Measurements from ENCODE around the gene HECTD4.
A peak's percentile ranks its signal among the peaks of the same experiment; 100 is the strongest.
"Not testable (repeated sequence)": the region's sequence is repeated elsewhere in the genome, so short reads cannot be mapped to it uniquely, and the experiment has no call there.

Gene HECTD4

GRCh38 chr12:112230136-112230535, 152.1 kb downstream of the HECTD4 start:
- H3K4me1 Mint-ChIP-seq (ENCODE audit: low read depth), result no peaks in the 10 kb centered on the region
- H3K36me3 Mint-ChIP-seq (ENCODE audit: low read depth), result peaks cover 42% of the 10 kb centered on the region
- H3K27me3 Mint-ChIP-seq (ENCODE audit: low read depth), result no peaks in the 10 kb centered on the region
- no peaks in the 10 kb centered on the region for H3K9me3 Mint-ChIP-seq
- H3K27ac Mint-ChIP-seq, result no peak overlapping the region
- no peak overlapping the region for H3K4me3 Mint-ChIP-seq

DNA sequence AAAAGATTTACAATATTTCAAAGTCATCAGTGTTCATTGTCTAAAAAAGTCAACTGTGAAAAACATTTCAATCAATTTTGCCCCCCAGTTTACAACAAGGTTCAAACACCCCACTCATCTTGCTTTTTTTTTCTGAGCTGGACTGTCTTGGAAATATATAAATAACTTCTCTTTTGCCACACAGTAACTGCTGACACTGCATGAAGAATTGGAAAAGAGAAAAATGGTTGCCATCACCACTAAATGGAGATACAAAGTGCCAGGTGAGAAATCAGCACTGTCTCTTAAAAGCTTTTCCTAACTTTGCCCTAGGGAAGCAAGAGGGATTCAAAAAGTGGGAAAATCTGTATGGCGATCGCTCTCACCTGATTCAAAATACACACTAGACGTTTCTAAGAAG, 155.5 kb downstream of the HECTD4 start:
- Mint-ChIP-seq H3K4me1 (ENCODE audit: low read depth) (no peaks in the 10 kb centered on the region), H3K9me3 (no peaks in the 10 kb centered on the region), H3K36me3 (ENCODE audit: low read depth) (peaks cover 28% of the 10 kb centered on the region), H3K27ac (no peak overlapping the region), H3K4me3 (no peak overlapping the region), H3K27me3 (ENCODE audit: low read depth) (no peaks in the 10 kb centered on the region)

DNA sequence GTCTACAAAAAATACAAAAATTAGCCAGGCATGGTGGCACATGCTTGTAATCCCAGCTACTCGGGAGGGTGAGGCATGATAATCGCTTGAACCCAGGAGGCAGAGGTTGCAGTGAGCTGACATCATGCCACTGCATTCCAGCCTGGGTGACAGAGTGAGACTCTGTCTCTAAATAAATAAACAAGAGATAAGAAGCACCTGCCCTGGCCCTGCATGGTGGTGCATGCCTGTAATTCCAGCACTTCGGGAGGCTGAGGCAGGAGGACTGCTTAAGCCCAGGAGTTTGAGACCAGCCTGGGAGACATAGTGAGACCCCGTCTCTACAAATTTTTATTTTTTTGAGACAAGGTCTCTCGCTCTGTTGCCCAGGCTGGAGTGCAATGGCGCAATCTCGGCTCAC, 161.6 kb downstream of the HECTD4 start:
- not testable (repeated sequence) for H3K27ac Mint-ChIP-seq; H3K27me3 Mint-ChIP-seq (ENCODE audit: low read depth); H3K9me3 Mint-ChIP-seq; H3K4me3 Mint-ChIP-seq; H3K4me1 Mint-ChIP-seq (ENCODE audit: low read depth)
- H3K36me3 Mint-ChIP-seq (ENCODE audit: low read depth), result peaks cover 16% of the 10 kb centered on the region

- Mint-ChIP-seq H3K27ac (no peak overlapping the region), H3K27me3 (ENCODE audit: low read depth) (no peaks in the 10 kb centered on the region), H3K9me3 (no peaks in the 10 kb centered on the region), H3K4me3 (no peak overlapping the region), H3K36me3 (ENCODE audit: low read depth) (peaks cover 11% of the 10 kb centered on the region), H3K4me1 (ENCODE audit: low read depth) (no peaks in the 10 kb centered on the region)
Observed at GRCh38 chr12:112219195-112219594, 163.0 kb downstream of the HECTD4 start.

DNA sequence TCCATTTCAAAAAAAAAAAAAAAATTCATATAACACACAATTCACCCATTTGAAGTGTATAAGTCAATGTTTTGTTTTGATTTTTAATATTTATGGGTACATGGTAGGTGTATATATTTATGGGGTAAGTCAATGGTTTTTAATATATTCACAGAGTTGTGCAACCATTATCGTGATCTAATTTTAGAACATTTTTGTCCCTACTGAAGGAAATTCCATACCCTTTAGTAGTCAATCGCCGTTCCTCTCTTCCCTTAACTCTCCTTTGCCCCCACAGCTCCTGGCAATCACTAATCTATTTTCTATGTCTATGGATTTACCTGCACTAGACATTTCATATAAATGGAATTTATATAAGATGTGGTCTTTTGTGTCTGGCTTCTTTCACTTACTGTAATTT, 164.1 kb downstream of the HECTD4 start:
- H3K27me3 Mint-ChIP-seq (ENCODE audit: low read depth), result no peaks in the 10 kb centered on the region
- peaks cover 11% of the 10 kb centered on the region for H3K36me3 Mint-ChIP-seq (ENCODE audit: low read depth)
- no peaks in the 10 kb centered on the region for H3K4me1 Mint-ChIP-seq (ENCODE audit: low read depth)
- H3K4me3 Mint-ChIP-seq, result no peak overlapping the region
- H3K9me3 Mint-ChIP-seq, result no peaks in the 10 kb centered on the region
- H3K27ac Mint-ChIP-seq, result no peak overlapping the region

- Mint-ChIP-seq H3K27me3 (ENCODE audit: low read depth) (no peaks in the 10 kb centered on the region), H3K4me3 (no peak overlapping the region), H3K4me1 (ENCODE audit: low read depth) (no peaks in the 10 kb centered on the region), H3K36me3 (ENCODE audit: low read depth) (peaks cover 11% of the 10 kb centered on the region), H3K27ac (no peak overlapping the region), H3K9me3 (no peaks in the 10 kb centered on the region)
Observed at GRCh38 chr12:112217647-112218046, 164.6 kb downstream of the HECTD4 start.

- Mint-ChIP-seq H3K36me3 (ENCODE audit: low read depth) (peaks cover 22% of the 10 kb centered on the region), H3K4me3 (no peak overlapping the region), H3K27me3 (ENCODE audit: low read depth) (no peaks in the 10 kb centered on the region), H3K4me1 (ENCODE audit: low read depth) (no peaks in the 10 kb centered on the region), H3K9me3 (no peaks in the 10 kb centered on the region), H3K27ac (no peak overlapping the region)
Observed at GRCh38 chr12:112216223-112216622, 166.0 kb downstream of the HECTD4 start.

- Mint-ChIP-seq H3K27me3 (ENCODE audit: low read depth) (no peaks in the 10 kb centered on the region), H3K4me1 (ENCODE audit: low read depth) (no peaks in the 10 kb centered on the region), H3K36me3 (ENCODE audit: low read depth) (peaks cover 27% of the 10 kb centered on the region), H3K9me3 (no peaks in the 10 kb centered on the region), H3K27ac (no peak overlapping the region), H3K4me3 (no peak overlapping the region)
Observed at GRCh38 chr12:112214064-112214463, 168.2 kb downstream of the HECTD4 start.

- Mint-ChIP-seq H3K9me3 (no peaks in the 10 kb centered on the region), H3K4me3 (no peak overlapping the region), H3K36me3 (ENCODE audit: low read depth) (peaks cover 24% of the 10 kb centered on the region), H3K27me3 (ENCODE audit: low read depth) (no peaks in the 10 kb centered on the region), H3K27ac (no peak overlapping the region), H3K4me1 (ENCODE audit: low read depth) (peaks cover 15% of the 10 kb centered on the region)
Observed at GRCh38 chr12:112208301-112208910, 173.8 kb downstream of the HECTD4 start.

DNA sequence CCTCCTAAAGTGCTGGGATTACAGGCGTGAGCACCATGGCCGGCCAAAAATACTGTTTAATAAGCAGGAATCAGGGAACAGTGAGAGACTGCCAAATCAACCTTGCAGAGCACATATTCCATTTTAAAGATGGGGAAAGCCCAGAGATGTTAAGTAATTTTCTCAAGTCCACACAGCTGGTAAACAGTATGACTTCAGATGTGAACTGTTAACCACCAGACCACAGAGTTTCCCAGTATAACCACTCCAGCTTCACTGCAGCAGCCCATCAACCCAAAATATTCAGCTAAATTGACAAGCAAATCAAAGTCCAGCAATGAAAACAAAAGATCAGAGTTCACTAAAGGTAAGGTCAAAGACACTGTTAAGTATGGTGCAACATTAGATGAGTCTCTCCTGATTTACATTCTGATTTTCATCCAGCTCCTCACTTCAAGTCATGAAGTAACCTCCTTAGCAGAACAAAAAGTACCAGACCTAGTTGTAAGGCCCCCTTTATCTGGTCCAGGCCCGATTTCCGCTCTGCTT, 174.8 kb downstream of the HECTD4 start:
- Mint-ChIP-seq H3K4me1 (ENCODE audit: low read depth) (peaks cover 15% of the 10 kb centered on the region), H3K36me3 (ENCODE audit: low read depth) (peaks cover 28% of the 10 kb centered on the region), H3K27me3 (ENCODE audit: low read depth) (no peaks in the 10 kb centered on the region), H3K27ac (peak overlapping the region; percentile 33), H3K9me3 (no peaks in the 10 kb centered on the region), H3K4me3 (no peak overlapping the region)

GRCh38 chr12:112206944-112207343, 175.3 kb downstream of the HECTD4 start:
- peaks cover 15% of the 10 kb centered on the region for H3K4me1 Mint-ChIP-seq (ENCODE audit: low read depth)
- no peaks in the 10 kb centered on the region for H3K27me3 Mint-ChIP-seq (ENCODE audit: low read depth)
- H3K9me3 Mint-ChIP-seq, result no peaks in the 10 kb centered on the region
- H3K27ac Mint-ChIP-seq, result no peak overlapping the region
- H3K36me3 Mint-ChIP-seq (ENCODE audit: low read depth), result peaks cover 23% of the 10 kb centered on the region
- no peak overlapping the region for H3K4me3 Mint-ChIP-seq

GRCh38 chr12:112199136-112199535, 183.1 kb downstream of the HECTD4 start:
- Mint-ChIP-seq H3K4me3 (no peak overlapping the region), H3K36me3 (ENCODE audit: low read depth) (peaks cover 24% of the 10 kb centered on the region), H3K9me3 (no peaks in the 10 kb centered on the region), H3K4me1 (ENCODE audit: low read depth) (peaks cover 4% of the 10 kb centered on the region), H3K27me3 (ENCODE audit: low read depth) (no peaks in the 10 kb centered on the region), H3K27ac (no peak overlapping the region)

DNA sequence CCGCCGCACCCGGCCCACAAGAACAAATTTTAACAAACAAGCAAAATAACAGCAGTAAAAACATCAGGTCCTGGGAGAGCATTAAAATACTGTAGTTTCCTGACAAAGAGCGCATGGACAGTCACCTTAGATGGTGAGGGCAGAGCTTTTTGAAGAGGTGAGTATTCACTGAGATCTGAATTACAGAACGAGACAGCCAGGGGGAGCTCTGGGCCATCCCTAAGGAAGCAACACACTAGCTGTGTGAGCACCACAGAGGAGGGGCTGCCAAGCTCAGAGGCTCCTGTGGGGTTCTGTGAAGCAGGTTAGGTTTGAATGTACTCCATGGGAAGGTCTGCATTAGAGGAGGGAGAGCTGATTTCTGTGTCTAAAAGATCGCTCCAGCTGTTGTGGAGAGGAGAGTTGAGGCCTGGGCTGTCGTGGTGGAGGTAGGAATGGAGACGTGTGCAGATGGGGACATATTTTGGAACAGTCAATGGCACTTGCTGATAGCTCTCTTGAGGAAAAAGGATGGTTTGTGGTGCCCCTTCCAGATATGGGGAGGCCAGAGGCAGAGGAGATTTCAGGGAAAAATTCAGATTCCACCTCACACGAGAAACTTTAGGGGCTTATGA, 184.0 kb downstream of the HECTD4 start:
- H3K4me3 Mint-ChIP-seq, result no peak overlapping the region
- no peaks in the 10 kb centered on the region for H3K9me3 Mint-ChIP-seq
- peaks cover 4% of the 10 kb centered on the region for H3K4me1 Mint-ChIP-seq (ENCODE audit: low read depth)
- H3K27ac Mint-ChIP-seq, result peak overlapping the region; percentile 27
- no peaks in the 10 kb centered on the region for H3K27me3 Mint-ChIP-seq (ENCODE audit: low read depth)
- H3K36me3 Mint-ChIP-seq (ENCODE audit: low read depth), result peaks cover 25% of the 10 kb centered on the region

DNA sequence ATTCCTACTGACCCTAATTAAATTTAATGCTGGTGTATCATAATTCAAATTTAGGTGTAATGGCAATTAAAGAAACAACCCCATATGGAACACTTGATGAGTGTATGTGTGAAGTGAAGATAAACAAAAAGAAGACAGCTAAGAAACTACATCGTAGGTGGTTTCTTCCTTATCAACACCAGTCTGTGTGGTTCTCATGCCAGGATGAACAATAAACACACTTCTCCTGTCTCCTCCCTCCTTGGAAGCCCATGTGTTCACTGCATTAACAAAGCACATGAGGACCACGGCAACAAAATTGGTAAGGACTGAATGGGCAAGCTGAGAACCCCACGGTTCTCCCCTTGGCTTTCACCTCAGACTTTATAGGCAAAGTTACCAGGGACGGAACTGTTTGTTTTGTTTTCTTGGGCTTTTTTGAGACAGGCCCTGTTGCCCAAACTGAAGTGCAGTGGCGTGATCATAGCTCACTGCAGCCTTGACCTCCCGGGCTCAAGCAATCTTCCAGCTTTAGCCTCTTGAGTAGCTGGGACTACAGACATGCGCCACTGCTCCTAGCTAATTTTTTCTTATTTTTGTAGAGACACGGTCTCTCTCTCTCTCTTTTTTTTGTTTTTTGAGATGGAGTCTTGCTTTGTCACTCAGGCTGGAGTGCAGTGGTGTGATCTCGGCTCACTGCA, 185.9 kb downstream of the HECTD4 start:
- H3K4me3 Mint-ChIP-seq, result no peak overlapping the region
- H3K27me3 Mint-ChIP-seq (ENCODE audit: low read depth), result no peaks in the 10 kb centered on the region
- peaks cover 29% of the 10 kb centered on the region for H3K36me3 Mint-ChIP-seq (ENCODE audit: low read depth)
- no peaks in the 10 kb centered on the region for H3K9me3 Mint-ChIP-seq
- H3K27ac Mint-ChIP-seq, result no peak overlapping the region
- peaks cover 4% of the 10 kb centered on the region for H3K4me1 Mint-ChIP-seq (ENCODE audit: low read depth)

DNA sequence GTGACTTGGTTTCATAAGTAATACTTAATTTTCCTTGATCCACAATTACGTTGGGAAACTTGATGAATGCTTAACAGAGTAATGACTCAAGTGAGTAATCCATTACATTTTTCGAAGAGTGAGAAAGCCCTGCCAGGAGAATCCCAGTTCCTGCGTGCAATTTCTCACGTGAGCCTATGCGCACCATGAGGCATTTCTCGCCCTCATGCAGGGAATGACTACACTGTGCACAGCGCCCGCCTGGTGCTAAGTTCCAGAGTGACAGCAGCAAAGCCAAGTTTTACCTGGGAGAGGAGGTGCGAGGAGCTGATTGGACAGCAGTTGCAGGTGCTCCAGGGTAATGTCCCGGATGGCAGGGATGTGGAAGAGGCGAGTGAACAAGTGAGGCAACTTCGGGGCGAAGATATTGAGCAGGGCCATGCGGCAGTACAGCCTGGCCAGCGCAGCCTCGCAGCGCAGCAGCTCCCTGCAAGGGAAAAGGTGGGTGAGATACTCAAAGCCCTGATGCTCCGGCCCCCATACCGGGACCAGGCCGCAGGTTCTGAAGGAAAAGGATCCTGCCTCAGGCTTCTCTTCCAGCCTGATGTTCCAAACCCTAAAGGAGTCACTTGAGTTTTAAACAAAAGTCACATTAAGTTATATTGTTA, 187.5 kb downstream of the HECTD4 start:
- H3K4me1 Mint-ChIP-seq (ENCODE audit: low read depth), result peaks cover 4% of the 10 kb centered on the region
- H3K27ac Mint-ChIP-seq, result no peak overlapping the region
- H3K4me3 Mint-ChIP-seq, result no peak overlapping the region
- no peaks in the 10 kb centered on the region for H3K9me3 Mint-ChIP-seq
- peaks cover 24% of the 10 kb centered on the region for H3K36me3 Mint-ChIP-seq (ENCODE audit: low read depth)
- H3K27me3 Mint-ChIP-seq (ENCODE audit: low read depth), result no peaks in the 10 kb centered on the region

Data from T-helper 1 cell treated with Interleukin-12 subunit alpha and Interleukin-12 subunit beta and Interleukin-4 antibody, amounts not matched to agents 30 μg/mL and 1 μg/mL, for 36 hours (primary cell).